Measurements from ENCODE around the gene KCNQ1OT1. TPM values are rescaled to one million over a fixed set of nuclear protein-coding genes. Genes with fewer than 3 reads are reported as not detected.
A peak's percentile ranks its signal among the peaks of the same experiment; 100 is the strongest.

KCNQ1OT1 gene
- total and polyA plus RNA-seq, 4 donors, result 0.65 to 9.8 (median 4.0) TPM

- peaks cover 63% of the 10 kb centered on the region for H3K4me1 ChIP-seq (ENCODE audit: control insufficient read depth, insufficient read depth, low read length)
Observed at GRCh38 chr11:2586793-2587131, 113.0 kb downstream of the KCNQ1OT1 start.

GRCh38 chr11:2586087-2586792, 113.6 kb downstream of the KCNQ1OT1 start:
- Histone ChIP-seq H3K36me3 (ENCODE audit: control insufficient read depth, insufficient read depth, low read length) (peaks cover 12% of the 10 kb centered on the region), H3K4me3 (ENCODE audit: low read depth, low read length) (no peak overlapping the region), H3K9me3 (ENCODE audit: control insufficient read depth, insufficient read depth, low read length) (no peaks in the 10 kb centered on the region), H3K4me1 (ENCODE audit: control insufficient read depth, insufficient read depth, low read length) (peaks cover 58% of the 10 kb centered on the region), H3K27ac (ENCODE audit: low read depth, low read length) (no peak overlapping the region), H3K27me3 (ENCODE audit: control insufficient read depth, insufficient read depth, low read length) (no peaks in the 10 kb centered on the region)
- peak in 1 of 6 donors; percentile 13 for DNase-seq (ENCODE audit: low read depth in 4 of 6, low spot score in 6 of 6)
- 49% methylated on average over 18 of the region's 18 CpGs for WGBS (ENCODE audit: insufficient coverage)

More at GRCh38 chr11:2586793-2587131, 113.0 kb downstream of the KCNQ1OT1 start:
- Histone ChIP-seq H3K27me3 (ENCODE audit: control insufficient read depth, insufficient read depth, low read length) (no peaks in the 10 kb centered on the region), H3K9me3 (ENCODE audit: control insufficient read depth, insufficient read depth, low read length) (no peaks in the 10 kb centered on the region), H3K36me3 (ENCODE audit: control insufficient read depth, insufficient read depth, low read length) (peaks cover 12% of the 10 kb centered on the region), H3K27ac (ENCODE audit: low read depth, low read length) (no peak overlapping the region), H3K4me3 (ENCODE audit: low read depth, low read length) (no peak overlapping the region)
- 70% methylated on average over 5 of the region's 5 CpGs for WGBS (ENCODE audit: insufficient coverage)
- peak in 1 of 6 donors; percentile 0 for DNase-seq (ENCODE audit: low read depth in 4 of 6, low spot score in 6 of 6)

GRCh38 chr11:2585566-2586086, 114.2 kb downstream of the KCNQ1OT1 start:
- 70% methylated on average over 5 of the region's 6 CpGs for WGBS (ENCODE audit: insufficient coverage)
- Histone ChIP-seq H3K27me3 (ENCODE audit: control insufficient read depth, insufficient read depth, low read length) (no peaks in the 10 kb centered on the region), H3K4me1 (ENCODE audit: control insufficient read depth, insufficient read depth, low read length) (peaks cover 54% of the 10 kb centered on the region), H3K36me3 (ENCODE audit: control insufficient read depth, insufficient read depth, low read length) (peaks cover 13% of the 10 kb centered on the region), H3K27ac (ENCODE audit: low read depth, low read length) (no peak overlapping the region), H3K9me3 (ENCODE audit: control insufficient read depth, insufficient read depth, low read length) (no peaks in the 10 kb centered on the region), H3K4me3 (ENCODE audit: low read depth, low read length) (no peak overlapping the region)
- peak in 1 of 6 donors; percentile 0 for DNase-seq (ENCODE audit: low read depth in 4 of 6, low spot score in 6 of 6)

GRCh38 chr11:2584812-2585565, 114.8 kb downstream of the KCNQ1OT1 start:
- peaks cover 14% of the 10 kb centered on the region for H3K36me3 ChIP-seq (ENCODE audit: control insufficient read depth, insufficient read depth, low read length)
- H3K27me3 ChIP-seq (ENCODE audit: control insufficient read depth, insufficient read depth, low read length), result no peaks in the 10 kb centered on the region
- H3K9me3 ChIP-seq (ENCODE audit: control insufficient read depth, insufficient read depth, low read length), result no peaks in the 10 kb centered on the region
- peak in 1 of 6 donors; percentile 1 for DNase-seq (ENCODE audit: low read depth in 4 of 6, low spot score in 6 of 6)
- no peak overlapping the region for H3K27ac ChIP-seq (ENCODE audit: low read depth, low read length)
- H3K4me3 ChIP-seq (ENCODE audit: low read depth, low read length), result no peak overlapping the region
- WGBS (ENCODE audit: insufficient coverage), result 92% methylated on average over 15 of the region's 18 CpGs
- peaks cover 54% of the 10 kb centered on the region for H3K4me1 ChIP-seq (ENCODE audit: control insufficient read depth, insufficient read depth, low read length)

GRCh38 chr11:2584434-2584811, 115.4 kb downstream of the KCNQ1OT1 start:
- Histone ChIP-seq H3K9me3 (ENCODE audit: control insufficient read depth, insufficient read depth, low read length) (no peaks in the 10 kb centered on the region), H3K36me3 (ENCODE audit: control insufficient read depth, insufficient read depth, low read length) (peaks cover 13% of the 10 kb centered on the region), H3K4me3 (ENCODE audit: low read depth, low read length) (no peak overlapping the region), H3K4me1 (ENCODE audit: control insufficient read depth, insufficient read depth, low read length) (peaks cover 54% of the 10 kb centered on the region), H3K27me3 (ENCODE audit: control insufficient read depth, insufficient read depth, low read length) (no peaks in the 10 kb centered on the region), H3K27ac (ENCODE audit: low read depth, low read length) (no peak overlapping the region)
- WGBS (ENCODE audit: insufficient coverage), result 92% methylated on average over 3 of the region's 4 CpGs
- DNase-seq (ENCODE audit: low read depth in 4 of 6, low spot score in 6 of 6), result no peak

GRCh38 chr11:2583605-2583958, 116.2 kb downstream of the KCNQ1OT1 start:
- H3K4me3 ChIP-seq (ENCODE audit: low read depth, low read length), result no peak overlapping the region
- no peaks in the 10 kb centered on the region for H3K9me3 ChIP-seq (ENCODE audit: control insufficient read depth, insufficient read depth, low read length)
- H3K27me3 ChIP-seq (ENCODE audit: control insufficient read depth, insufficient read depth, low read length), result no peaks in the 10 kb centered on the region
- no peak overlapping the region for H3K27ac ChIP-seq (ENCODE audit: low read depth, low read length)
- no peak for DNase-seq (ENCODE audit: low read depth in 4 of 6, low spot score in 6 of 6)
- H3K36me3 ChIP-seq (ENCODE audit: control insufficient read depth, insufficient read depth, low read length), result peaks cover 11% of the 10 kb centered on the region
- WGBS (ENCODE audit: insufficient coverage), result 92% methylated on average over 6 of the region's 6 CpGs
- peaks cover 56% of the 10 kb centered on the region for H3K4me1 ChIP-seq (ENCODE audit: control insufficient read depth, insufficient read depth, low read length)

GRCh38 chr11:2582946-2583604, 116.7 kb downstream of the KCNQ1OT1 start:
- WGBS (ENCODE audit: insufficient coverage), result 66% methylated on average over 25 of the region's 33 CpGs
- H3K36me3 ChIP-seq (ENCODE audit: control insufficient read depth, insufficient read depth, low read length), result peaks cover 8% of the 10 kb centered on the region
- H3K27ac ChIP-seq (ENCODE audit: low read depth, low read length), result no peak overlapping the region
- no peaks in the 10 kb centered on the region for H3K9me3 ChIP-seq (ENCODE audit: control insufficient read depth, insufficient read depth, low read length)
- H3K27me3 ChIP-seq (ENCODE audit: control insufficient read depth, insufficient read depth, low read length), result no peaks in the 10 kb centered on the region
- no peak for DNase-seq (ENCODE audit: low read depth in 4 of 6, low spot score in 6 of 6)
- no peak overlapping the region for H3K4me3 ChIP-seq (ENCODE audit: low read depth, low read length)
- peaks cover 60% of the 10 kb centered on the region for H3K4me1 ChIP-seq (ENCODE audit: control insufficient read depth, insufficient read depth, low read length)

- Histone ChIP-seq H3K4me3 (ENCODE audit: low read depth, low read length) (no peak overlapping the region), H3K9me3 (ENCODE audit: control insufficient read depth, insufficient read depth, low read length) (no peaks in the 10 kb centered on the region), H3K4me1 (ENCODE audit: control insufficient read depth, insufficient read depth, low read length) (peaks cover 63% of the 10 kb centered on the region), H3K36me3 (ENCODE audit: control insufficient read depth, insufficient read depth, low read length) (peaks cover 2% of the 10 kb centered on the region), H3K27me3 (ENCODE audit: control insufficient read depth, insufficient read depth, low read length) (no peaks in the 10 kb centered on the region), H3K27ac (ENCODE audit: low read depth, low read length) (no peak overlapping the region)
- WGBS (ENCODE audit: insufficient coverage), result 76% methylated on average over 7 of the region's 12 CpGs
- no peak for DNase-seq (ENCODE audit: low read depth in 4 of 6, low spot score in 6 of 6)
Observed at GRCh38 chr11:2582351-2582945, 117.3 kb downstream of the KCNQ1OT1 start.

- no peak for DNase-seq (ENCODE audit: low read depth in 4 of 6, low spot score in 6 of 6)
- Histone ChIP-seq H3K27ac (ENCODE audit: low read depth, low read length) (no peak overlapping the region), H3K27me3 (ENCODE audit: control insufficient read depth, insufficient read depth, low read length) (no peaks in the 10 kb centered on the region), H3K4me1 (ENCODE audit: control insufficient read depth, insufficient read depth, low read length) (peaks cover 68% of the 10 kb centered on the region), H3K4me3 (ENCODE audit: low read depth, low read length) (no peak overlapping the region), H3K36me3 (ENCODE audit: control insufficient read depth, insufficient read depth, low read length) (peaks cover 2% of the 10 kb centered on the region), H3K9me3 (ENCODE audit: control insufficient read depth, insufficient read depth, low read length) (no peaks in the 10 kb centered on the region)
- WGBS (ENCODE audit: insufficient coverage), result 83% methylated on average over 22 of the region's 23 CpGs
Observed at GRCh38 chr11:2581931-2582350, 117.9 kb downstream of the KCNQ1OT1 start.
